NCI-H2196 treated with DMSO at 0.1 percent for 48 hours (cell line): ENCODE measurements around the gene XXYLT1.

Source experiments
- DNase-seq: peaks from one replicate; lab custom pipeline; 2025; ENCODE audit not compliant: unreplicated experiment; lab: John Stamatoyannopoulos, UW

XXYLT1 gene

GRCh38 chr3:195267096-195267495 is 3.9 kb downstream of the XXYLT1 start:
- no peak for DNase-seq

GRCh38 chr3:195266428-195266827 is 4.5 kb downstream of the XXYLT1 start:
- no peak for DNase-seq

- DNase-seq: no peak
These were observed 5.5 kb downstream of the XXYLT1 start for GRCh38 chr3:195265363-195265976.

- DNase-seq: no peak
These were observed 6.9 kb downstream of the XXYLT1 start for GRCh38 chr3:195263925-195264600.

GRCh38 chr3:195263193-195263924 is 7.6 kb downstream of the XXYLT1 start:
- no peak for DNase-seq

- DNase-seq: no peak
These were observed 9.0 kb downstream of the XXYLT1 start for GRCh38 chr3:195261925-195262324.

- DNase-seq: peak; percentile 41
These were observed 10.6 kb downstream of the XXYLT1 start for GRCh38 chr3:195260280-195260905.

- DNase-seq: peak; percentile 98
These were observed 11.3 kb downstream of the XXYLT1 start for GRCh38 chr3:195259475-195260279.

- no peak for DNase-seq
These were observed 11.8 kb downstream of the XXYLT1 start for GRCh38 chr3:195259154-195259474.

GRCh38 chr3:195258449-195259153 is 12.4 kb downstream of the XXYLT1 start:
- no peak for DNase-seq

- no peak for DNase-seq
These were observed 13.2 kb downstream of the XXYLT1 start for GRCh38 chr3:195257454-195258448.

GRCh38 chr3:195256639-195257453 is 14.1 kb downstream of the XXYLT1 start:
- no peak for DNase-seq

GRCh38 chr3:195255571-195256501 is 15.1 kb downstream of the XXYLT1 start:
- DNase-seq: no peak

GRCh38 chr3:195255176-195255500 is 15.8 kb downstream of the XXYLT1 start:
- no peak for DNase-seq

- no peak for DNase-seq
These were observed 16.3 kb downstream of the XXYLT1 start for GRCh38 chr3:195254454-195255175.

- no peak for DNase-seq
These were observed 17.0 kb downstream of the XXYLT1 start for GRCh38 chr3:195253923-195254432.
